ENCODE data around the gene MLLT10.

MLLT10 gene

DNA sequence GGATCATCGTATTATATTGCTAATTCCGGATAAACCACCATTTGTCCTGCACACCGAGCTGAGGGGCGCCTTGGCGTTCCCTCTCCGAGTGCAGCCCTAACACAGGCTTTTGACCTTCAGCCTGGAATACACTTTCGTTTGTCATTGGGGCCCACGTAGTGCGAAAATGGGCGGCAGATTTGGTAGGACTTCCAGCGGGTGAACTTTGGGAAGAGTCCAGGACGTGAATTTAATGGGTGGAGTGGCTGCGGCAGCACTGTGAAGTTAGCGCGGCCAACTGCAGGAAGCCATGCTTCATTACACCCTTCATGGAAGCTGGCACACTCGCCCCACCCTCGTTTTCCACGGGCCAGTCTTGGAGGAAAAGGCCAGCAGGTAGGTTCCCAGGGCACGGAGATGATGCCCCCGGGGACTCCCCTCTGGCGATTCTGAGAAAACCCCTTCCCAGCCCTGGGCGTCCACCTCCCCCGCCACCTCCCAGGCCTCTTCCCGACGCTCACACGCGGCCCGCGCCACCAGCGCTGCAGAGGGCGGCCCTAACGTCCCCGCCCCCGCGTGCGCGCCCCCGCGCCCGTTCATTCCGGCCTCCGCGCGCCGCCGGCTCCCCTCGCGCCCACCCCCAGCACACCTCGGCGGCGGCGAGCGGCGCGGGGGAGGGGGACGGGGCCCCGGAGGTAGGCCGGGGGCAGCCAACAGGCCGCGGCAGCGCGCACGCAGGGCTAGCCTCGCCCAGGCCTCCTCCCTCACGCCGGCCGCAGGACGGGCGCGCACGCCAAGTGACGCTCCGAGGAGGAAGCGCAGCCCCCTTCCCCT lies at the start of gene MLLT10:
TSS of gene MLLT10 (plus strand) at position 766 of the 813 bp plus-strand sequence. CDS start 413 bp downstream, outside the sequence.
- peak; percentile 68 to 85 for DNase-seq (ENCODE audit: low read depth in 2 of 2, low spot score in 1 of 2)

DNA sequence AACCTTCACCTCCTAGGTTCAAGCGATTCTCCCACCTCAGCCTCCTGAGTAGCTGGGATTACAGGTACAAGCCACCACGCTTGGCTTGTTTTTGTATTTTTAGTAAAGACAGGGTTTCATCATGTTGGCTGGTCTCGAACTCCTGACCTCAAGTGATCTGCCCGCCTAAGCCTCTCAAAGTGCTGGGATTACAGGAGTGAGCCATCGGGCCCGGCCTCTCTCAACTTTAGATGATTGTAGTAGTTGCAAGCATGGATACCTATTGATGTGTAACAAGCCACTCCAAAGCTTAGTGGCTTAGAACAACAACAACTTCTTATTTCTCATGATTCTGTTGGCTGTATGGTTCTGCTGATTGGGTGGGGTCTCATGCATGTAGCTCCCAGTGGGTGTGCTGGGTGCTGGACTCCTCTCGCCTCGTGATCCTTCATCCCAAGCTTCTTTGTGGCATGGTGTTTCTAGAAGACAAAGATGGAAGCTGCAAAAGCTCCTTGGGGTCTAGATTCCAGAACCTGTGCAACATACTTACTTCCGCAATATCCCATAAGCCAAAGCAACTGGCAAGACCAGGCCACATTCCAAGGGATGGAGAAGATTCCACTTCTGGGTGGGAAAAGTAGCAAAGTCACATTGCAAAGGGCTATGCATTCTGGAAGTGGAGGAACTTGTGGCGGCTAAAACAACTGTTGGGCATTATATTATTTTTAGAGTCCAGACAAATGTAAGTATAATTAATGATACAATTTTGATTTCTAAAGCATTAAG lies 46.4 kb upstream of the MLLT10 start:
- no peak for DNase-seq (ENCODE audit: low read depth in 2 of 2, low spot score in 1 of 2)

DNA sequence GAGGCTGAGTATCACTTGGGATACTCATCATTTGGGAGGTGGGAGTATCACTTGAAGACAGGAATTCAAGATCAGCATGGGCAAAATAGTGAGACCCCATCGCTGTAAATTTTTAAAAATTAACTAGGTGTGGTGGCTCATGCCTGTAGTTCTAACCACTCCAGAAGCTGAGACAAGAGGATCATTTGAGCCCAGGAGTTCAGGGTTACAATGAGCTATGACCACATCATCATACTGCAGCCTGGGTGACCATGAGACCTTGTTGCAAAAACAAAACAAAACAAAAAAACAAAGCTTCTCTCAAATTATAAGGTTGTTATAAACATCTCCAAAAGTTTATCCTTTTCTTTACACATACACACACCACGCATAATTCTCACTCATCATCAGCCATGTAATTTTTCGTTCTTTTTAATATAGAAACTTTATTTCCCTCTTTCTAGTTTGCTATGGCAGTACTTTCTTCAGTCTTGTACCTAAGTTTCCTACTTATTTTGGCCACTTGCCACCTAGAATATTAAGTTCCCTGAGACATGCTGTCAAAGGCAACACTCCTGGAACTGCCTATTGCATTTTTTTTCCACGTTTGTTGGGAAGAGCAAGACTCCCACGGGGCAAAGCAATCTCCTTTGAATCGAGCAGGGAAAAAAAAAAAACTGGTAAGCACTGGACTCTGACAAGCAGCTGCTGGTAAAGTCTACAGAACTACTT lies 45.6 kb upstream of the MLLT10 start:
- DNase-seq (ENCODE audit: low read depth in 2 of 2, low spot score in 1 of 2): no peak

DNA sequence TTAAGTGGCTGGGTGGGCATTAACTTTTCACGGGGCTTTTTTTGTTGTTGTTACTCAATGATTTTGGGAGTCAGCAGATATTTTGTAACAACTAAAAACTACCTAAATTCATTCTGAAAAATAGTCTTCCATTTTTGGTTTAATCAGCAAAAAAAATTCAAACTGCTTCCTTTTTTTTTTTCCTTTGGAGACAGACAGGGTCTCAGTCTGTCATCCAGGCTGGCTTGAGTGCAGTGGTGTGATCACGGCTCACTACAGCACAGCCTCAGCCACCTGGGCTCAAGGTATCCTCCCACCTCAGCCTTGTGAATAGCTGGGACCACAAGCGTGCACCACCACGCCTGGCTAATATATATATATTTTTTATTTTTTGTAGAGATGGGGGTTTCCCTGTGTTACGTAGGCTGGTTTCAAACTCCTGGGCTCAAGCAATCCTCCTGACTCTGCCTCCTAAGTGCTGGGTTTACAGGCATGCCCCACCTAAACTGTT lies 45.0 kb upstream of the MLLT10 start:
- DNase-seq (ENCODE audit: low read depth in 2 of 2, low spot score in 1 of 2): no peak

DNA sequence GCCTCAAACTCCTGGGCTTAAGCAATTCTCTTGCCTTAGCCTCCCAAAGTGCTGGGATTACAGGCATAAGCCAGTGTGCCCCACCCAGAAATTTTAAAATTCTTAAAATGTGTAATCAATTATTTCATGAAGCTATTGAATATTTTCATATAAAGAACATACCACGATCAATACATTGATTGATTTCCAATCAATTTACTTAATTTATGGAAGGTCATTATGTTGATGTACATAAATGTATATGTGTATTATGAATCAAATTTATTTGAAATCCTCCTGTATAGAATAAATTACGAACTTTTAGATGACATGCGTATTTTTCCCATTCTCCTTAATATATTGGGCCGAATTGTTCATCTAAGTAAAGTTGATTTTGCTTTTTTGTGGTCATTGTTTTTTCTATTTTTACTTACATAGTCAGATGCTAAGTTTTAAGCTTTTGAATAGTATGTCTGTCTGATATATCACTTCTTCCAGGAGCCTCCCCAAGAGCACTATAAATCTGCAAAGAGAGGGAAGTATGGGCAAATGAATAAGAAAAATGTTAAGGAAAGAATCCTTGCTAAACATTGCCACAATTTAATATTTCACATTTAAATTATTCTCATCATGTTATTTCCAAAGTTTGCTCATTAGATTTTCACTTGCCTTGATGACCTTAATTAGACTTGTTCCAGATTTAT lies 43.9 kb upstream of the MLLT10 start:
- no peak for DNase-seq (ENCODE audit: low read depth in 2 of 2, low spot score in 1 of 2)

DNA sequence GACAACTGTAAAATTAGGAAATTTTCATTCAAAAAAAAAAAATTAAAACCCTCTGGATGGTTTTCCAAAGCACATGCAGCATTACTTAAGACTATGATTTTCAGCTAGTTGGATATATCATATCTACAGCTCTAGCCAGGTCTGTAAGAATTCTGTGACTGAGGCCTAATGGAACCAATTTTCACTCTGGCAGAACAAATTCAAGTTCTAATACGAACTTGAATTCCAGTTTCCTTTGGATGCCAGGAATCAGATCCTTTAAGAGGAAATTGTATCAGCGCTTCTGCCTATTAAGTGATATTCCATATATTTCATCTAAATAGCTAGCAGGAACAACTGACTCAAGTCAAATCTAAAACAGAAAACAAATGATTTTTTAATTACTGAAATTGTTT lies 43.3 kb upstream of the MLLT10 start:
- no peak for DNase-seq (ENCODE audit: low read depth in 2 of 2, low spot score in 1 of 2)

DNA sequence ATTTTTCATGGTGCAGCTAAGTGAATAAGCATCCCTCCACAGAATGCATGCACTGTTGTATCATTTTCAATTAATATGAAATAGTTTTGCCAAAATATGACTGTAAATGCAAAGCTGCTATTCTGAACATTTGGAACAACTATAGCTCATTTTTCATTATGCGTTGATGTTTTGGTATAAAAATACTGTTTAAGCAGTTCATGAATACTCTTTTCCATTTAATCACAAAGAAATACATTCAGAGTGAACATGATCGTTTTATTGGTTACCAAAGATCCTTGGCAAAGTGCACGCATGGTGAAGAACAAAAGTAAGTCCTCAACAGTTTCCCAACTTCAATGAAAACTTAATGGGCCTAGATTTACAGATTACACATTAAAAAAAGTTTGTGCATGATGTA lies 41.6 kb upstream of the MLLT10 start:
- no peak for DNase-seq (ENCODE audit: low read depth in 2 of 2, low spot score in 1 of 2)

DNA sequence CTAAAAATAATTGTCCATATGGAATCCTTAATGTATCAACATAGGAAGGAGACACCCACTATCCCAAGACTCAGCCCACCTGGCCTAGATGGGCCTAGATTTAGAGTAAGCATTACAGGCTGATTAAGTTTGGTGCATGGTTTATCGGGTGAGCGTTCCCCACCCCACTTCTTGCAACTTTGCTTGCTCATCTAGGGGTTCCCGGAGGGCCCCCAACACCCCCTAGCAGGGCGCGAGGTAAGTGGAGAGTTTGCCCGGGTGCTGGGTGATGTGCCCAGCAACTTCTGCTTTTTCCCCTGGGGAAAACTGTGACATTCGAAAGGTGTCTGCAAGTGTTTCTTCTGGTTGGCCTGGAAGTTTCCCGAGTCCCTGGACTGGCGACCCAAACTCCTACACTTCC lies 40.2 kb upstream of the MLLT10 start:
- no peak for DNase-seq (ENCODE audit: low read depth in 2 of 2, low spot score in 1 of 2)

DNA sequence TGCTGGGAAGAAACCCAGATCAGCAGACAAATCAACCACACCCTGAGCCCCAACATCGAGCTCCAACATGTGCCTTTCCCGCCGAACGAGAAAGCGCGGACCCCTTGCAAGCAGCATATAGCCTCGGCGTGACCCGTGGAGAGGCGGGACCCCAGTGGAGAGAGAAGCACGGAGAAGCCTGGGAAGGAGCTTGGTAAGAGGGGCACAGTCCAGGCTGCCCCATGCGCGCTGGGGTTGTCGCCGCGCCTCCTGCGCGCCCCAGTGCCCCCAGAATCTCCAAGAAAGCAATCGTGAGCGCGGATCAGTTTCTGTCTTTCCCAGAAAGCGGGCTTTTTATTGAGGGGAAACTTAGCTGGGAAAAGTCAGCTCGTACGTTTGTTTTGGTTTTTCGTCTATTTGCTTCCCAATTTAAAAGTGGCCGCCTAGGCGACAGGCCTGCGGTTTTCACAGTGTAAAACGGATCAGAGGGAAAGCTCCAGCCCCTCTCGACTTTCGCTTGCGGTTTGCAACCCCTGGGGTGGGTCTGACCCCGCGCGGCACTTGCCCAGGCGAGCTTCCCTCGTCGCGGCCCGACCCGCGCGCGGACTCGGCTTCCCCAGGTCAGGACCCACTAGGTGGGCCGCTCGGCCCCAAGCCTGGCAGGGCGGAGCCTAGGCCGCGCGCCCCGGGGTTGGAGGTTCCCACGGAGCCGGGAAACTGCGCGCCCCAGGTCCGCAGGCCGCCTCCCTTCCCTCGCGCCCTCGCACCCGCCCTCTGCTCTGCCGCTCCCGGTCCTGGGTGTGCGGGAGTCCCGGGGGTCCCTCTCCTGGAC lies 39.6 kb upstream of the MLLT10 start:
- DNase-seq (ENCODE audit: low read depth in 2 of 2, low spot score in 1 of 2): no peak

DNA sequence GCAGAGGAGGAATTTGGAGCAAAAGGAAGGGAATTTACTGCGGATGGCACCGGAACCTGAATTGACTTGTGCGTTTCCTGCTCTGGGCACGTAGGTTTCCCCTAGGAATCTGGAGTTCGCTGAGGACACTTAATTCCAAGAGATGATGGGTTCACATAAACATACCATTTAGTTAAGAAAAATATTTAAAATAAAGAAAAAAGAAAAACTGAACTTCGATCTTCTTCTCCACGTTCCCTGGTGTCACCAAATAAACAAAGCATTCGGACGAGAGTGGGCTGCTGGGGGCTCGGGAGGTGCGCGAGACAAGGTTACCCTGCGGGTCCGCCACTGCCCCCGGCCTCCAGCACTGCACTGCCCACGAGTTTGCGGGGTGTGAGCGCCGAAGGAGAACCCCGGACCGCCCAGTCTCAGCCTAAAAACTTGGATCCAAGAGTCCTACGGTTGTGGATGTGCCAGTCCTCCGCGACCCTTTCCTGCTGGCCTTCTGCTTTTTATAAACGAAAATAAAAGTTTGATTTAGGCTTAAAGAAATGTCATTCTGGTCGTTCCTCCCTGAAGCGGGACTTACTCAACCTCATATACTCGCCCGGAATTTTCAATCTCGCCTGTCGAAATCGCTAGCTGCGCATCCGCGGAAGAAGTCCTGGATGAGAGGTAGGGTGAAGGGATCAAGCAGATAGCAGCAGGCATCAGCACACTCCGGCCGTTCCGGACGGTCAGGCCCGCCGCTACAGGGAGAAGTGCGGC lies 38.9 kb upstream of the MLLT10 start:
- no peak for DNase-seq (ENCODE audit: low read depth in 2 of 2, low spot score in 1 of 2)

DNA sequence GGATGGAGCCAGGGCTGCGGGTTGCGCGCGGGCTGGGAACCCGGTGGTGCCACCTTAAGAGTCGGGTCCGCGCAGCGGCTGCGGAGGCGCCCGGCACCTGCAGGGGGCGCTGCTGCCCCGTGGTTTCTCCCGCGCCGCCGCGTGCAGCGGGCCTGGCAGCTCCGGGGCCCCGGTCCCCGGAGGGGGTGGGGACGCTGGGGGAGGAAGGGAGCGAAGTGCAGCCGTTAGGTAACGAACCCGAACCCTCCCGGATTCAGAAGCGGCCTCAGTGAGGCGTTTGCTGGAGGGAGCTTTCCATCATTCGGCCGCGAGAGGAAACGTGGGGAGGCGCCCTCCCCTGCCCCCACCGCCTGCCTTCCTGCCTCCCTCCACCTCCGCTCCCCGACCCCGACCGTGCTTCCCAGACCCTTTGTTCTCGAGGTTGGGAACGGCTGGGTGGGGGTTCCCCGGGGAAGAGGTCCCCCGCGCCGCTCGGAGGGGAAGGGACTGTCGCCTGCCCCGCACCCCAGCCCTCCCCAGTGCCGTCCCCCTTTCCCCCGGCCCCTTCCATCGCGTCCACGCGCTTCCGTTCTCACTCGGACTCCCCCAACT lies 38.2 kb upstream of the MLLT10 start:
- DNase-seq (ENCODE audit: low read depth in 2 of 2, low spot score in 1 of 2): peak; percentile 62 to 75

DNA sequence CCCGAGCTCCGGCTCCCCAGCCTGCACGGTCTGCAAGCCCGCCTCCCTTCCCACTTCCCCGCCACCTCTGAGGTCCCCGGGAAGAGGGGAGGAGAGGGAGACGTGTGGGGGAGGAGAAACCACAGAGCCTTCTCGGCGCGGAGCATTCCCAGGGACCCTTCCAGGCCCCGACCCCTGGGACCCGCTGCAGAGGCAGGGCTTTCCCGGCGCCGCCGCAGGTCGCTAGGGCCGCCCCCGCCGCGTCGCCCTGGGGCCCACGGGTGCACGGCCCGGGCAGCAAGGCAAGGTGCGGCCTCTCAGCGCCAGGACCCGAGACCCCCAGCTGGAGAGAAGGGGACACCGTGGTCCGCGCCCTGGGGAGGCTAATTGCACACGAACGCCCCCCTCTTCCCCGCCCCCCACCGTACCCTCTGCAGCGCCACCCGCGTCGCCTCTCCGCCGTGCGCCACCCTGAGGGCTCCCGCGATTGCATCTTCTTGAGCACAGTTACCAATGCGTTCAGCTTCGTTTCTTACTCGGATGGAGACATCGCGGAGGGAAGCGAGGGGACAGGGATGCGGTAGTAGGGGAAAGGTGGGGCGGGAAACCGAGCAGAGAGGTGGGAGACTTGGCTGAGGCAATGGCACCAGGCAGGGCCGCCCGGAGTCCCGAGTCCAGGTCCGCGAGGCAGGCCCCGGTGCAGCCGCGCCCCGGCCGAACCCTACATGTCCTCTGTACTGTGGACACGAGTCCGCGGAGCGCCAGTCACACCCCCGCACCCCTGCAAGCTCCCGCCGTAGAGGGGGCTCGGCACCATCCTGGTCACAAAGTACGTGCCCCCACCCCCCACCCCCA lies 37.5 kb upstream of the MLLT10 start:
- peak in 1 of 2 donors; percentile 24 for DNase-seq (ENCODE audit: low read depth in 2 of 2, low spot score in 1 of 2)

DNA sequence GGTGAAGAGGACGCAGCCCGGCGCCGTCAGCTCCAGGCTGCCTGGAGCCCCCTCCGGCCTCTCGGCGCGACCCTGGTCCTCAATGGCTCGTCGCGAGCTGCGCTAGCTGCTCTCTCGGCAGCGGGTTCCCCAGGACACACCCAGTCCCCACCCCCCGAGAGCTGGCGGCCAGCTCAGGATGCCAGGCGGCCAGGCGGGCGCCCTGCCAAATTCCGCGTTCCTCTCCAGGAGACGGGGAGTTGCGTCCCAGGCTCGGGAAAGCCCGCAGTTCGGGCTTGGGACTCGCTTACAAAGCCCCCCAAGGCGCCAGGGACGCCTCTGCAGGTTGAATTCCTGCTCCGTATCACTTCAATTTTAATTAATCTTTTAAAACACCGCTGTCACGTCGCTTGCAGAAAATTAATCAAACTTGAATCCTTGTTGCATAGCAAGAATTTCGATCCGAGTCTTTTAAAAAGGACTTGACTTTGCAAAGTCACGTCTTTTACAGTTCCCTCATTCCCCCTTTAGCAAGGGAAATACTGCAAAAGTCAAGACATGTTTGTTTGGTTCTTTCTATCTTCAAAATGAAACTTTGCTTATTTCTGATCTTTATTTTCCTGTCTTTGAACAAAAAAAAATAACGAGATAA lies 36.7 kb upstream of the MLLT10 start:
- no peak for DNase-seq (ENCODE audit: low read depth in 2 of 2, low spot score in 1 of 2)

DNA sequence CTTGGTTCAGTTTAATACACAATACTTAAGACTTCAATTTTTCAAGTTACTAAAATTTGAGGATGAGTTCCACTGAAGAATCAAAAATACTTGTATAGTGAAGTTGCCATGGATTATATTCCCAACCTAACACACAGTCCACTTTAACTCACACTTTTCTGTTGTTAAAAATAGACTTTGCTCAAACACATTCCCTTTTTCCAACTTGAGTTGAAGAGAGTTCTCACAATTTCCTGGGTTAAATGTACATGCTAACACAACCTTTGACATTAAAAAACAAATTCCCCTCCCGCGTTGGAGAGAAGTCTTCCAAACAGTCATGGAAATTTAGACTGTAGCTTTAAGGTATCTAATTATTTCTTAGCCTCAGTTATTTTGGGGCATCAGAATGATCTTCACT lies 35.7 kb upstream of the MLLT10 start:
- no peak for DNase-seq (ENCODE audit: low read depth in 2 of 2, low spot score in 1 of 2)

DNA sequence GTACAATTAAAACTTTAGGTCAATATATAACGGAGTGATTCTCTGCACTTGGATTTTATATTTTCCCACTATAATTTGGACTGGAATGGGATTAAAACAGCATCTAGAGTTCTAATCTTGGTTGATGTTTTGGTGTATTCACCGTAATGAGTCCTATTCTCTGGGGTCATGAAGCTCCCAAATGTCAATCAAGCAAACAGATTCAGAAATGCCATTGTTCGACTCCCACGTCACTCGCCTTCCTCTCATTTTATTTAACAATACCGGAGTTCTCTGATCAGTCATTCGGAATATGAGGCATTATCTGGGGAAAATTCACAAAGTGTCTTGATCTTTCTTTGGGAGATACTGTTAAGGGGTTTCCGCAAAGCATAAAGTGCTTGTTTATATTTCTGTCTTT lies 35.0 kb upstream of the MLLT10 start:
- no peak for DNase-seq (ENCODE audit: low read depth in 2 of 2, low spot score in 1 of 2)

DNA sequence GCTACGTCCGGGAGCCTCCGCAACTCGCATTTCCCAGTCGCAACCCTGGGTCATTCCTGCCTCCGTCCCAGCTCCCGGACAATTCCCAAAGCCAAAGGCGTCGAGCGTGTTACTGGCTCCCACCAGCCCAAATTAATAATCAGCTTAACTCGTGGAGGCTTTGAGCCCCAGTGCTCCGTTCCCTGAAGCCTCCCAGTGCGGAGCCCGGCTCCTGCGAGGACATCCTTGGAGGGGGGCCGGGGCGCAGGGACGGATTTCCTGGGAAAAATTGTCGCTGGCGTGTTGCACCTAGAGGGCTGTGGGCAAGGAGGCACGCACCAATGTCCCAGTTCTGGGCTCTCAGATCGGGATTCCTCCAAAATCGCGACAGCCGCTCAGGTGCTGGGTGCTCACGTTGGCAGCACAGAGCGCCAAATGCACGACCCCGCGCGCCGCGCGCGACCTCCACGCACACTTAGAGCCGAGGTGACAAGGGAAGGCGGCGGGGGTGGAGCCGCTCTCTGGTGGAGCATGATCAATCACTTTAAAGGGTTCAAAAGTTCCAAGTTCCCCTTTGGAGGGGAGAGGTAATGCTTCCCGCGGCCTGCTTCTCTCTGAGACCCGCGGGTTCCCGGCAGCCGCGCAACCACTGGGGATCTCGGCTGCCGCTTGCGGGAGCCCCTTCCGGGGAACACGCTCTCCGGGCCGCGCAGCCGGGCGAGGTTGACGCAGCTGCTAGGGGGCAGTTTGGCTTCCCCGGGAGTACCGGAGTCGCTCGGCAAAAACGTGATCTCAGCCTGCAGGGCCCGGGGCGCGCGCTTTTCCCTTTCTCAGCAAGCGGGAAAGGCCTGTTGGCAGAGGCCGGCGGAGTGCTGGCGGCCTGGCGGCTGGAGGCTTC lies 34.1 kb upstream of the MLLT10 start:
- DNase-seq (ENCODE audit: low read depth in 2 of 2, low spot score in 1 of 2): no peak

DNA sequence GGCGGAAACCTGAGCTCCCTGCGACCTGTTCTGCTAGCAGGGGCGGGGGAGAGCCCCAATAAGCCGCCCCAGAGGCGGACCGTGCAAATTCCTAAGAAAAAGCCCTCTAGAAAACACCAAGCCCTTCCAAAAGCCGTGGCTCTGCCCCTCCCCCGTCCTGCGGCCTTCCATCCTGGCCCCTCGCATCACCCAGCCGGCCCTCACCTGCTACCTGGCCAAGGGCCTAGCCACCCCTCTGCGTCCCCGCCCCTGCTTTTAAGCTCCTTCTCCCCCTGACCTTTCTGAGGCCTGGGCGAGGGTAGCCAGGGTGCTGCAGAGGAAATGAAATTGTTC lies 33.5 kb upstream of the MLLT10 start:
- DNase-seq (ENCODE audit: low read depth in 2 of 2, low spot score in 1 of 2): no peak

All from stimulated activated CD8-positive, alpha-beta memory T cell treated with anti-CD3 and anti-CD28 coated beads, Interleukin-4, amount 100 ng/mL, for 4 hours (primary cell).